ENCODE measurements around the gene SMCR8. TPM values are rescaled to one million over a fixed set of nuclear protein-coding genes. Genes with fewer than 3 reads are reported as not detected.

Gene SMCR8
- total and polyA plus RNA-seq, 2 of the 13 experiments (the other 11 are each of a cell fraction or from before 2014, with no cell fraction given): 7.6 to 11.8 TPM

DNA sequence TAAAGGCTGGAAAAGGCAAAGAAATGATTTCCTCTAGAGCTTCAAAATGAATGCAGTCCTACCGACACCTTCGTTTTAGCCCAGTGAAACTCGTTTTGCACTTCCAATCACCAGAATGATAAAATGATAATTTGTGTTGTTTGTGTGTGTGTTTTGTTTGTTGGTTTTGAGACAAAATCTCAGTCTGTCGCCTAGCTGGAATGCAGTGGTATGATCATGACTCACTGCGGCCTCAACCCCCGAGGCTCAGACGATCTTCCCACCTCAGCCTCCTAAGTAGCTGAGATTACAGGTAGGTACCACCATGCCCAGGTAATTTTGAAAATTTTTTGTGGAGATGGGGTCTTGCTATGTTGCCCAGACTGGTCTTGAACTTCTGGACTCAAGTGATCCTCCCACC is 59.1 kb downstream of the SMCR8 start:
- in situ Hi-C loops (cut with HindIII; ENCODE audit: extremely low pct_ligation_motif_present, low pct_unique_long_range_greater_than_20kb) (no loop called here), intact Hi-C loops (cut with micrococcal nuclease; ENCODE audit: unreplicated experiment) (no loop called here)
- H4K20me1 ChIP-seq (ENCODE audit: insufficient read depth, low read length): no peaks in the 10 kb centered on the region
- no TSS peak for BruUV-seq (replicated peaks)
- POLR2A ChIA-PET: no interaction called here
- no peaks in the 10 kb centered on the region; a peak in 1 of 5 replicates for H3K27me3 ChIP-seq (ENCODE audit: control insufficient read depth in 1 of 2, insufficient read depth in 2 of 2, low read length in 2 of 2)
- FAIRE-seq (no peak), ATAC-seq (no peak), DNase-seq (ENCODE audit: low spot score) (no peak)
- no peak overlapping the region for H3K27ac ChIP-seq (ENCODE audit: extremely low read length, insufficient read depth, low read length)
- H3K79me2 ChIP-seq (ENCODE audit: insufficient read depth, low read length): no peaks in the 10 kb centered on the region
- H3K4me1 ChIP-seq (ENCODE audit: insufficient read depth, low read length): peaks cover 17% of the 10 kb centered on the region
- H3K9ac ChIP-seq (ENCODE audit: insufficient read depth, low read depth, low read length): no peak overlapping the region
- H3K9me3 ChIP-seq (ENCODE audit: low read length): peaks cover 6% of the 10 kb centered on the region
- no peaks in the 10 kb centered on the region for H3K36me3 ChIP-seq (replicated peaks in 1 of 2; ENCODE audit: control insufficient read depth in 1 of 2, insufficient read depth in 2 of 2, low read length in 2 of 2)
- H3K4me3 ChIP-seq (replicated peaks in 1 of 3; ENCODE audit: insufficient read depth in 1 of 3, low read depth in 2 of 3, low read length in 3 of 3): no peak overlapping the region
- no peak overlapping the region for H3K4me2 ChIP-seq (ENCODE audit: low read depth, low read length)
- WGBS (ENCODE audit: low lambda C conversion rate): 56% methylated on average over 7 of the region's 7 CpGs
- H2AFZ ChIP-seq (ENCODE audit: low read length): no peak overlapping the region
- CTCF ChIA-PET (ENCODE audit: low intra/inter-chr PET ratio, low total read pairs): no interaction called here
- no peak for TF ChIP-seq ZNF431 (CRISPR knock-in tag; IDR thresholded peaks at IDR 0.05; ENCODE audit: borderline replicate concordance, low read depth)
- no peak for TF ChIP-seq MEIS2 (CRISPR knock-in tag; IDR thresholded peaks at IDR 0.05)
- no peak for TF ChIP-seq FOXJ3 (CRISPR knock-in tag; IDR thresholded peaks at IDR 0.05; ENCODE audit: borderline replicate concordance)
- no peak for TF ChIP-seq ZMAT5 (CRISPR knock-in tag; IDR thresholded peaks at IDR 0.05; ENCODE audit: borderline replicate concordance, low read depth)
- no peak for TF ChIP-seq BRCA1 (CRISPR knock-in tag; IDR thresholded peaks at IDR 0.05)
- no peak for TF ChIP-seq ZNF607 (CRISPR knock-in tag; IDR thresholded peaks at IDR 0.05; ENCODE audit: borderline replicate concordance)
- no peak for TF ChIP-seq TBL1XR1 (IDR thresholded peaks at IDR 0.05; ENCODE audit: borderline replicate concordance, low read length, partially characterized antibody)
- no peak for TF ChIP-seq NR2F1 (CRISPR knock-in tag; IDR thresholded peaks at IDR 0.05)
- no peak for TF ChIP-seq ZNF724P (CRISPR knock-in tag; IDR thresholded peaks at IDR 0.05; ENCODE audit: borderline replicate concordance)
- TF ChIP-seq PAXIP1 (CRISPR knock-in tag; conservative IDR thresholded peaks at IDR 0.05): no peak
- no peak for TF ChIP-seq ZNF766 (CRISPR knock-in tag; IDR thresholded peaks at IDR 0.05; ENCODE audit: borderline replicate concordance)
- no peak for TF ChIP-seq AKAP8 (CRISPR knock-in tag; IDR thresholded peaks at IDR 0.05)
- no peak for TF ChIP-seq PAF1 (CRISPR knock-in tag; IDR thresholded peaks at IDR 0.05)
- no peak for TF ChIP-seq HCFC1 (IDR thresholded peaks at IDR 0.05; ENCODE audit: low read depth, low read length)
- TF ChIP-seq CREM (IDR thresholded peaks at IDR 0.05): no peak
- no peak for TF ChIP-seq CREM (CRISPR knock-in tag; IDR thresholded peaks at IDR 0.05)
- TF ChIP-seq ZSCAN31 (CRISPR knock-in tag; IDR thresholded peaks at IDR 0.05; ENCODE audit: low read depth): no peak
- no peak for TF ChIP-seq ZNF850 (CRISPR knock-in tag; conservative IDR thresholded peaks at IDR 0.05)
- TF ChIP-seq NFE2 (CRISPR knock-in tag; IDR thresholded peaks at IDR 0.05): no peak
- TF ChIP-seq GFI1 (CRISPR knock-in tag; IDR thresholded peaks at IDR 0.05; ENCODE audit: borderline replicate concordance): no peak
- no peak for TF ChIP-seq FOXP1 (IDR thresholded peaks at IDR 0.05)
- no peak for TF ChIP-seq FOXP1 (CRISPR knock-in tag; IDR thresholded peaks at IDR 0.05)
